RWPE1 (cell line): ENCODE results near the gene BUD13.
"Not testable (repeated sequence)": the region's sequence is repeated elsewhere in the genome, so short reads cannot be mapped to it uniquely, and the experiment has no call there.

Experiments
- CTCF ChIA-PET: fragments of 350-600 bp; sonication (Branson Sonifier 250); formaldehyde crosslinking; extraction: SDS; loops from one replicate; lab custom pipeline; 2021; lab: Yijun Ruan, JAX
- POLR2A ChIA-PET: fragments of 400-600 bp; formaldehyde crosslinking; extraction: SDS; loops from one replicate; lab custom pipeline; 2020; ENCODE audit warnings: antibody characterized with exemption; ENCODE audit not compliant: low non-redundant PET; lab: Yijun Ruan, JAX
- DNase-seq: peaks from one replicate; pipeline ENCODE4 v3.0.0; 2012; ENCODE audit warnings: low spot score
- H3K27ac ChIP-seq: fragments of 450-650 bp; 2 replicates; pipeline ENCODE4 v1.5.1; 2017
- CTCF ChIP-seq: fragments of 450-650 bp; conservative IDR thresholded peaks from 2 replicates; pipeline ENCODE4 v1.5.1; 2017; ENCODE audit warnings: low read depth, mild to moderate bottlenecking

The BUD13 gene

DNA sequence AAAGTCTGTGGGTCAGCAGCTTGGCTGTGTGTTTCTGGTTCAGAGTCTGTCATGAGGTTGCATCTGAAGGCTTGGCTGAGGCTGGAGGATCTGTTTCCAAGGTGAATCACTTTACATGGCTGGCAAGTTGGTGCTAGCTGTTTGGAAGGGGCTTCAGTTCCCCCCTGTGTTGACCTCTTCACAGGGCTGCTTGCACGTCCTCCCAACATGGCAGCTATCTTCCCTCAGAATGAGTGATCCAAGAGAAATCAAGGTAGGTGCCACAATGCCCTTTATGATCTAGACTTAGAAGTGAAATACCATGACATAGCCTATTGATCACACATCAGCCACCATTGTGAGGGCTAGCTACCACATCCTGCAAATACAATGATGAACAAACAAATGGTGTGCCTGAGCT, 40.4 kb upstream of the BUD13 start:
- ChIA-PET CTCF (interaction anchor here (0.9 kb wide), 1 partner anchor 13 kb away, joined by 3 read pairs; no protein-coding TSS in a partner anchor), POLR2A (no interaction called here)
- no peak overlapping the region for H3K27ac ChIP-seq
- no peak for DNase-seq
- no peak for TF ChIP-seq CTCF

DNA sequence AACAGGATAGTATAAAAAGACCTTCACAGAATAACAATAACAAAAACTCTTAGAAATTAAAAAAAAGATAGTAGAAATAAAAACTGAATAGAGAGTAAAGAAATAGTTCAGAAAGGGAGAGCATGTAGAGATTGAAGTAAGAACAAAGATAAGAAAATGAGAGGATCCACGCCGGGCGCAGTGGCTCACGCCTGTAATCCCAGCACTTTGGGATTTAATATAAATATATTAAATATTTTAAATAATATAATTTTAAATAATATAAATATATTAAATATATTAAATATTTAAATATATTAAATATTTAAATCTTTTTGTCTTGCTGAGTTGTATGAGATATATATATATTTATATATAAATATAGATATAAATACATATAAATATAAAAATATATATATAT, 39.3 kb upstream of the BUD13 start:
- POLR2A ChIA-PET: no interaction called here

DNA sequence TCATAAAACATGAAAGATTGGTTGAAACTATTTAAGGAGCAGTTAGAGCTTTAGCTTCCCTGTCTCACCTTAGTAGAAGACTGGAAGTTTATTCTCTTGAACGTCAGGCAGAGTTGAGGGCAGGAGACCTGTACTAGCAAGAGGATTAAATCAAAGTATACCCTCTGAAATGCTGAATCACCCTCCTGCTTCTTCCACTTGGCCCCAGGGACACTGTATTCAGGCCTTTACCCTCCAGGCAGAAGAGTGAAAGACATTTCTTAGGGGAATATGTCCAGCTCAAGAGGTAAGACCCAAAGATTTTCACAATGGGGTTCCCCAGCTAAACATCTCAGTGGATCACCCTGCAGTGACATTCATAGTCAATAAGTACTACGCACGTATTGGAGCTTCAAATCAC, 38.4 kb upstream of the BUD13 start:
- CTCF ChIA-PET: no interaction called here
- no peak overlapping the region for H3K27ac ChIP-seq
- DNase-seq: no peak
- TF ChIP-seq CTCF: no peak
- POLR2A ChIA-PET: no interaction called here

More for the DNA sequence above, 39.3 kb upstream of the BUD13 start:
- no peak for DNase-seq
- H3K27ac ChIP-seq: no peak overlapping the region
- no peak for TF ChIP-seq CTCF
- CTCF ChIA-PET: no interaction called here

DNA sequence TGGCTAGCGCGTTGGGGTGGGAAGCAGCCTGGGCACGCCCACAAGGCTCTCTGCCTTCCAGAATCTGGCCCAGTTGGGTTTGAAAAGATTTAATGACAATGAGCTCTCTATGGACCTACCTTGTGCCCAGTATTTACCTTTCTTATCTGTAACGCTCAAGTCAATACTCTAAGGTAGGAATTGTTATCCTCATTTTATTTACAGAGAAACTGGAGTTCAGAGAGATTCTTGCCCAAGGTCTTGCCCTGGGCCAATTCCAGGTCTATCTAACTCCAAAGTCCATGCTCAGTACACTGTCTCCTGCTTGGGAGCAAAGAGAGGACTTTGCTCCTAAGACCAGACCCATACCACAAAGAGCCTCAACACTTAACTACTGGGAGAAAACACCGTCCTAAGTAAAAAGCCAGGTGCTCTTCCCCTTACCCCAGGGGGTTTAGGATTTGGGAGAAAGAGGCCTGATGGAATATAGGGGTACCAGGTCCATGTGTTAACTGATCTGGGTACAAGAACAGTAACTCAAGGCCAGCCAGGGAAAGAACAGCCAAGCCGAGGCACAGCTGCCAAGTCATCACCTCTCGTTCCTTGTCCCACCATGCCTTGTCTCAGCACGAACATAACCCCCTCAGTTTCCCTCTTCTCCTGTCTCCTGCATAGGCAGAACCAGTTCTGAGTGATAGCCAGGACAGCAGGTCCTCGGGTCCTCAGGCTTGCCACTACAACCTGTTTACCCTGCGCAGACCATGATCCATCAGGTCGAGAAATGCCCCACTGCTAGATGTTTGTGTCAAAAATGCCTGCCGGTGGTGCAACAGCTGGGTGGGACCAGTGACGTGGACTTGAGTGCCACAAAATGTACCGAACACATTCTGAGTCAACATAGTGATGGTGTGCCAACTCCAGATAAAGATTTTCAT, 35.7 kb upstream of the BUD13 start:
- DNase-seq: peak; percentile 32
- POLR2A ChIA-PET: no interaction called here
- CTCF ChIA-PET: no interaction called here

GRCh38 chr11:116807601-116808261, 34.9 kb upstream of the BUD13 start:
- DNase-seq: no peak
- no peak overlapping the region for H3K27ac ChIP-seq
- ChIA-PET CTCF (no interaction called here), POLR2A (no interaction called here)
- TF ChIP-seq CTCF: no peak

More for the DNA sequence above, 35.7 kb upstream of the BUD13 start:
- TF ChIP-seq CTCF: no peak
- peak overlapping the region; percentile 35; the same call in 1 of the 2 replicates for H3K27ac ChIP-seq

GRCh38 chr11:116804001-116804400, 31.2 kb upstream of the BUD13 start:
- TF ChIP-seq CTCF: no peak
- H3K27ac ChIP-seq: no peak overlapping the region
- CTCF ChIA-PET: interaction anchor here (0.6 kb wide), 1 partner anchor 16 kb away, joined by 3 read pairs; the partner anchor contains the start of gene ZPR1
- no peak for DNase-seq
- POLR2A ChIA-PET: no interaction called here

GRCh38 chr11:116801662-116802061, 28.9 kb upstream of the BUD13 start:
- POLR2A ChIA-PET, H3K27ac ChIP-seq, CTCF ChIA-PET, DNase-seq: not testable (repeated sequence)
